SU-DHL-6 (cell line): Measurements from ENCODE around the gene PKD2.
"Not testable (repeated sequence)": the region's sequence is repeated elsewhere in the genome, so short reads cannot be mapped to it uniquely, and the experiment has no call there.

Source experiments
- H2AFZ ChIP-seq: fragments of 200-600 bp; sonication (generic); 2 replicates; pipeline ENCODE4 v1.6.1; 2014; ENCODE audit warnings: low read depth, mild to moderate bottlenecking, moderate library complexity, mixed read lengths, antibody characterized with exemption, low read length; ENCODE audit not compliant: severe bottlenecking
- H3F3A ChIP-seq: fragments of 200-600 bp; shearing (Covaris generic); 2 replicates; pipeline ENCODE4 v1.6.0; 2016; ENCODE audit warnings: antibody characterized with exemption, mild to moderate bottlenecking; ENCODE audit not compliant: insufficient read depth
- H3K27ac ChIP-seq: fragments of 200-600 bp; sonication (generic); 2 replicates; pipeline ENCODE4 v1.5.1; 2016; ENCODE audit warnings: low read depth, mild to moderate bottlenecking, low read length, moderate library complexity, mixed read lengths
- H3K27me3 ChIP-seq: fragments of 200-600 bp; sonication (generic), shearing (Covaris generic); 2 replicates; pipeline ENCODE4 v1.6.0; 2014; ENCODE audit warnings: mild to moderate bottlenecking, low read length
- H3K36me3 ChIP-seq: fragments of 200-600 bp; sonication (generic); 2 replicates; pipeline ENCODE4 v1.6.1; 2014; ENCODE audit warnings: mild to moderate bottlenecking, low read length, mixed read lengths
- H3K4me2 ChIP-seq: fragments of 300-600, 200-600 bp; shearing (Covaris generic), sonication (generic); 2 replicates; pipeline ENCODE4 v1.6.0; 2014; ENCODE audit warnings: low read length, low read depth, mild to moderate bottlenecking; ENCODE audit not compliant: poor library complexity, severe bottlenecking
- H3K4me3 ChIP-seq: fragments of 200-600 bp; sonication (generic); 2 replicates; pipeline ENCODE4 v1.5.1; 2014; ENCODE audit warnings: antibody characterized with exemption, low read length, mild to moderate bottlenecking, mixed read lengths; ENCODE audit not compliant: insufficient read depth, poor library complexity, severe bottlenecking
- H3K79me2 ChIP-seq: fragments of 200-600 bp; sonication (generic); 2 replicates; pipeline ENCODE4 v1.6.1; 2014; ENCODE audit warnings: mild to moderate bottlenecking, low read length, moderate library complexity; ENCODE audit not compliant: insufficient read depth
- H3K9ac ChIP-seq: fragments of 200-600 bp; sonication (generic); 2 replicates; pipeline ENCODE4 v1.7.0; 2014; ENCODE audit warnings: mild to moderate bottlenecking, low read length
- H3K9me2 ChIP-seq: fragments of 200-600 bp; sonication (generic); replicated peaks from 2 replicates; pipeline ENCODE4 v1.6.1; 2014; ENCODE audit warnings: low read length; ENCODE audit not compliant: insufficient read depth
- H3K9me3 ChIP-seq: fragments of 200-600 bp; sonication (generic); 2 replicates; pipeline ENCODE4 v1.6.1; 2014; ENCODE audit warnings: low read length, mixed read lengths; ENCODE audit not compliant: insufficient read depth
- H4K20me1 ChIP-seq: fragments of 200-600 bp; sonication (generic); 2 replicates; pipeline ENCODE4 v1.6.1; 2014; ENCODE audit warnings: low read depth, mild to moderate bottlenecking, antibody characterized with exemption, low read length, moderate library complexity, mixed read lengths
- CTCF ChIP-seq: fragments of 200-600 bp; sonication (generic); IDR thresholded peaks from one replicate; pipeline ENCODE4 v1.5.1; 2017; ENCODE audit warnings: antibody characterized with exemption, mild to moderate bottlenecking, low read length, moderate library complexity; ENCODE audit not compliant: insufficient read depth, poor library complexity, severe bottlenecking
- EZH2phosphoT487 ChIP-seq: fragments of 200-600 bp; sonication (generic), shearing (Covaris generic); conservative IDR thresholded peaks from 2 replicates; pipeline ENCODE4 v1.6.1; 2018; ENCODE audit warnings: mild to moderate bottlenecking, antibody characterized with exemption, low read length, moderate library complexity, mixed read lengths

Gene PKD2

DNA sequence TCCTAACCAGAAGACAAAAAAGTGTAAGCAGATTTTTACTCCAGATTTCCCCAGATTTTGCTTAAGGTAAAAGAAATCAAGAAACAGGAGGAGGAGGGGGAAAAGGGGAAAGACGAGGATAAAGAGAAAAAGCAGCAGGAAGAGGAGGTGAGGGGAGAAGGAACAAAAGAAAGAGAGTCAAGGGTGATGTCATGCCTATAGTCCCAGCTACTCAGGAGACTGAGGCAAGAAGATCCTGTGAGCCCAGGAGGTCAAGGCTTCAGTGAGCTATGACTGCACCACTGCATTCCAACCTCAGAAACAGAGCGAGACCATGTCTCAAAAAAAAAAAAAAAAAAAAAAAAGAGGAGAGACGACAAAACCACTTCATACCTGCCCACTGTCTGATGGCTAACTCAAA lies 12.0 kb upstream of the PKD2 start:
- Histone ChIP-seq H3K27me3 (no peaks in the 10 kb centered on the region), H3K9me2 (no peaks in the 10 kb centered on the region), H3K79me2 (no peaks in the 10 kb centered on the region), H3K9me3 (no peaks in the 10 kb centered on the region), H2AFZ (no peak overlapping the region), H3K9ac (no peak overlapping the region), H3K36me3 (no peaks in the 10 kb centered on the region), H3K4me2 (no peak overlapping the region), H3K4me3 (no peak overlapping the region), H3F3A (no peaks in the 10 kb centered on the region), H4K20me1 (no peaks in the 10 kb centered on the region), H3K27ac (no peak overlapping the region)
- no peak for TF ChIP-seq EZH2phosphoT487
- no peak for TF ChIP-seq CTCF

- not testable (repeated sequence) for H3K9ac ChIP-seq, H3K36me3 ChIP-seq, H3K27me3 ChIP-seq, H3K9me2 ChIP-seq, H3K27ac ChIP-seq, H3K4me3 ChIP-seq, H3K9me3 ChIP-seq, H3F3A ChIP-seq, H4K20me1 ChIP-seq, H2AFZ ChIP-seq, H3K4me2 ChIP-seq, H3K79me2 ChIP-seq
Measured at GRCh38 chr4:87999191-87999691, 8.2 kb upstream of the PKD2 start.

DNA sequence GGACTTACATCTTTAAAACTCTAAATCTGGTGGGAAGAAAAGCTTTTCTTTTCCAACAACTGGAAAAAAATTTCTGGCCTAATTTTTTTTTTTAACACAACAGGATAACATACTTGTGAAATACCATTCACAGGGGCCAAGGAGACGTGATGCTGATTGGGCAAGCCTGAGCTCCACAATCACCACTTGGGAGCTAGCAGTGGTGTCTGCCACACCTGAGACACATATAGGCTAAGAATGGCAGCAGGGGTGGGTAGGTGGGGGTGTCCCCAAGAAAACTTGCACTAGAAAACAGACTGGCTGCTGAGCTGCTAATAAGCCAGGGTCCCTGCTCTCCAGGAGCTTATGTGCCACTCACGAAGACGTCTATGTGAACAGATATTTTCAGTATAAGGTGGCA lies 5.6 kb upstream of the PKD2 start:
- Histone ChIP-seq H3K79me2 (no peaks in the 10 kb centered on the region), H3K4me2 (no peak overlapping the region), H3F3A (no peaks in the 10 kb centered on the region), H3K9ac (no peak overlapping the region), H3K27me3 (no peaks in the 10 kb centered on the region), H3K36me3 (no peaks in the 10 kb centered on the region), H2AFZ (no peak overlapping the region), H4K20me1 (no peaks in the 10 kb centered on the region), H3K27ac (no peak overlapping the region), H3K9me3 (no peaks in the 10 kb centered on the region), H3K9me2 (no peaks in the 10 kb centered on the region), H3K4me3 (no peak overlapping the region)
- TF ChIP-seq CTCF: no peak
- no peak for TF ChIP-seq EZH2phosphoT487

DNA sequence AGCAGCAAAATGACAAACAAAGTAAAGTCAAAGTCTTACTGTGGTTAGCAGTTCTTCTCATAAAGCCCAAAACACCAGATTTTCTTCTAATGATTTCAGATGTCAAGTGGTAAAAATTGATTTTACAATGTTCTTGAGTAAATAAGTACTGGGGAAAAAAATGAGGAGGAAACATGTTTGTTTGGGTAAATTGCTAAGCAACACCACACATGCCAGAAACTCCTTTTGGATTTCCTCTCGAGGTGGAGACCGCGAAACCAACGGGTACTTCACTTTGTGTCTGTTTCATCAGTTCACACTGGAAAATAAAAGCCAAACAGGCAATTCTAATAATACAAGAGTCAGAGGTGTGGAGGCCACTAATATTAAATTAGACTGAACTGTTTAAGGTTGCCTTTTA lies 4.6 kb upstream of the PKD2 start:
- no peaks in the 10 kb centered on the region for H3K79me2 ChIP-seq
- H3K27ac ChIP-seq: no peak overlapping the region
- H3K27me3 ChIP-seq: no peaks in the 10 kb centered on the region
- no peak overlapping the region for H3K4me2 ChIP-seq
- H2AFZ ChIP-seq: no peak overlapping the region
- no peaks in the 10 kb centered on the region for H3F3A ChIP-seq
- no peak overlapping the region for H3K9ac ChIP-seq
- no peaks in the 10 kb centered on the region for H3K9me3 ChIP-seq
- no peak for TF ChIP-seq CTCF
- no peak for TF ChIP-seq EZH2phosphoT487
- H4K20me1 ChIP-seq: no peaks in the 10 kb centered on the region
- H3K9me2 ChIP-seq: no peaks in the 10 kb centered on the region
- H3K36me3 ChIP-seq: no peaks in the 10 kb centered on the region
- no peak overlapping the region for H3K4me3 ChIP-seq
